SK-N-SH treated with all-trans-retinoic acid at 6 μM for 48 hours (cell line): ENCODE measurements around the gene ENTPD2.

Experiments used
- RARB ChIP-seq: fragments of 250-450 bp; sonication (Bioruptor Pico); IDR thresholded peaks from 2 replicates; pipeline ENCODE4 v1.8.0; 2021; ENCODE audit warnings: mild to moderate bottlenecking, moderate library complexity
- TF ChIP-seq, protein P1 (sequence below): fragments of 250-450 bp; sonication (Bioruptor Pico); IDR thresholded peaks from 2 replicates; pipeline ENCODE4 v1.8.0; 2020; ENCODE audit warnings: mild to moderate bottlenecking, moderate library complexity, borderline replicate concordance

DNA sequence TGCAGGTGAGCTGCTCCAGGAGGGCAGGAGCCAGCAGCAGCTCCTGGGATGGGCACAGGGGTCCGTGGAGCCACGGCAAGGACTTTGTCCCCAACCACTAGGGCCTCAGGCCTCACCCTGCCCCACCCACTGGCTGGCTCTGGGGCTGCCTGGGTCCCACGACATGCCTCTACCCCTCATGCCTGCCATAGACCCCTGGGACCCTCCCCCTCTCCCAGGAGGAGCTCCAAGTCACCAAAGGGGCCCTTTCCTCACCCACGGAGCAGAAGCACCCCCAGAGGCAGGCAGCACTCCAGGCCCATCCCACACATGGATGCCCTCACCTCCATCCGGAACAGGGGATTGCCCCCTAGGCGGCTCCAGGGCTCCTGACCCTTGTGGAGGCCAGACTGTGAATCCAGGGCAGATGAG, 32.3 kb downstream of the ENTPD2 start:
- TF ChIP-seq RARB, result no peak
- TF ChIP-seq, protein P1, sequence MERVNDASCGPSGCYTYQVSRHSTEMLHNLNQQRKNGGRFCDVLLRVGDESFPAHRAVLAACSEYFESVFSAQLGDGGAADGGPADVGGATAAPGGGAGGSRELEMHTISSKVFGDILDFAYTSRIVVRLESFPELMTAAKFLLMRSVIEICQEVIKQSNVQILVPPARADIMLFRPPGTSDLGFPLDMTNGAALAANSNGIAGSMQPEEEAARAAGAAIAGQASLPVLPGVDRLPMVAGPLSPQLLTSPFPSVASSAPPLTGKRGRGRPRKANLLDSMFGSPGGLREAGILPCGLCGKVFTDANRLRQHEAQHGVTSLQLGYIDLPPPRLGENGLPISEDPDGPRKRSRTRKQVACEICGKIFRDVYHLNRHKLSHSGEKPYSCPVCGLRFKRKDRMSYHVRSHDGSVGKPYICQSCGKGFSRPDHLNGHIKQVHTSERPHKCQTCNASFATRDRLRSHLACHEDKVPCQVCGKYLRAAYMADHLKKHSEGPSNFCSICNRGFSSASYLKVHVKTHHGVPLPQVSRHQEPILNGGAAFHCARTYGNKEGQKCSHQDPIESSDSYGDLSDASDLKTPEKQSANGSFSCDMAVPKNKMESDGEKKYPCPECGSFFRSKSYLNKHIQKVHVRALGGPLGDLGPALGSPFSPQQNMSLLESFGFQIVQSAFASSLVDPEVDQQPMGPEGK (CRISPR knock-in tag), result no peak
